HCT116 (cell line): ENCODE measurements around the gene HHIPL1. TPM values are rescaled to one million over a fixed set of nuclear protein-coding genes. Genes with fewer than 3 reads are reported as not detected.

ENCODE experiments used
- ATAC-seq: fragments of 200-7000 bp; cut with Tn5 transposase; 2 replicates; pipeline ENCODE4 v1.9.1; 2020; ENCODE audit warnings: mild to moderate bottlenecking, moderate library complexity
- BruUV-seq: library from RNA; stranded (reverse); fragments of 400-500 nt; replicated peaks from 2 replicates; lab custom pipeline; 2021; lab: Mats Ljungman, UMichigan
- CTCF ChIA-PET: fragments of 300-600 bp; sonication (Branson Sonifier 250); formaldehyde crosslinking; loops from one replicate; lab custom pipeline; 2021; ENCODE audit warnings: antibody characterized with exemption; lab: Charles Lee
- POLR2A ChIA-PET: fragments of 300-600, 350-600 bp; sonication (Branson Sonifier 250); formaldehyde crosslinking; loops from one replicate; lab custom pipeline; 2021; ENCODE audit warnings: antibody characterized with exemption; lab: Charles Lee
- RAD21 ChIA-PET, 2 experiments: fragments of 300-600 bp; sonication (Branson Sonifier 250); formaldehyde crosslinking; loops; one replicate each; lab custom pipeline; 2023; ENCODE audit warnings: low total read pairs in 2 of 2; ENCODE audit not compliant: uncharacterized antibody in 2 of 2, unreplicated experiment in 2 of 2, low non-redundant PET in 1 of 2; lab: Charles Lee
- DNase-seq: peaks from one replicate; pipeline ENCODE4 v3.0.0-alpha.2; 2010; ENCODE audit warnings: low read depth, low spot score
- H2AFZ ChIP-seq: fragments of 200-600 bp; shearing (Covaris generic), sonication (generic); 2 replicates; pipeline ENCODE4 v1.6.1; 2017; ENCODE audit warnings: low read depth, mixed run types, mixed read lengths, antibody characterized with exemption, low read length; ENCODE audit not compliant: poor library complexity, severe bottlenecking
- H3K27ac ChIP-seq: 2 replicates; pipeline ENCODE4 v1.5.1; 2012; ENCODE audit warnings: low read depth, low read length
- H3K27me3 ChIP-seq: fragments of 200-600 bp; sonication (generic); 2 replicates; pipeline ENCODE4 v1.6.1; 2016; ENCODE audit warnings: mixed run types, low read length, mixed read lengths; ENCODE audit not compliant: insufficient read depth
- H3K36me3 ChIP-seq, 2 experiments: fragments of 200-500 bp in 1 of 2; fragments of 200-600 bp in 1 of 2; sonication (Bioruptor generic) in 1 of 2; sonication (generic) in 1 of 2; 2 replicates each; pipeline versions ENCODE4 v1.5.1 to v1.6.1; 2014 to 2016; ENCODE audit warnings: low read length in 2 of 2, inconsistent platforms in 1 of 2, mixed read lengths in 1 of 2, mixed run types in 1 of 2; ENCODE audit not compliant: insufficient read depth in 2 of 2, control insufficient read depth in 1 of 2
- H3K4me1 ChIP-seq, 2 experiments: fragments of 200-600 bp in 1 of 2; sonication (generic) in 1 of 2; 2 replicates each; pipeline versions ENCODE4 v1.5.1 to v1.6.1; 2012 to 2017; ENCODE audit warnings: low read length in 2 of 2, inconsistent platforms in 1 of 2, mild to moderate bottlenecking in 1 of 2, mixed read lengths in 1 of 2, mixed run types in 1 of 2, moderate library complexity in 1 of 2; ENCODE audit not compliant: insufficient read depth in 2 of 2, control insufficient read depth in 1 of 2
- H3K4me2 ChIP-seq: fragments of 200-600 bp; sonication (generic); 2 replicates; pipeline ENCODE4 v1.6.1; 2017; ENCODE audit warnings: mixed run types, low read length, mixed read lengths
- H3K4me3 ChIP-seq, 2 experiments: fragments of 200-600 bp in 1 of 2; sonication (generic) in 1 of 2; replicated peaks in 1 of 2; 2 replicates each; pipeline ENCODE4 v1.5.1; 2011 to 2016; ENCODE audit warnings: low read length in 2 of 2, control low read depth in 1 of 2, low read depth in 1 of 2, mild to moderate bottlenecking in 1 of 2, mixed read lengths in 1 of 2, mixed run types in 1 of 2
- H3K79me2 ChIP-seq: fragments of 200-600 bp; sonication (generic); 2 replicates; pipeline ENCODE4 v1.6.1; 2017; ENCODE audit warnings: mild to moderate bottlenecking, mixed run types, low read length, moderate library complexity, mixed read lengths; ENCODE audit not compliant: insufficient read depth
- H3K9ac ChIP-seq: fragments of 200-600 bp; sonication (generic); 2 replicates; pipeline ENCODE4 v1.6.1; 2016; ENCODE audit warnings: low read length, mixed read lengths
- H3K9me2 ChIP-seq: fragments of 200-600 bp; sonication (generic), shearing (Covaris generic); 2 replicates; pipeline ENCODE4 v1.6.1; 2017; ENCODE audit warnings: mixed run types, mild to moderate bottlenecking, moderate library complexity; ENCODE audit not compliant: insufficient read depth
- H3K9me3 ChIP-seq, 2 experiments: fragments of 200-500 bp in 1 of 2; fragments of 200-600 bp in 1 of 2; sonication (Bioruptor generic) in 1 of 2; sonication (generic) in 1 of 2; 2 replicates each; pipeline ENCODE4 v1.6.1; 2014 to 2017; ENCODE audit warnings: low read length in 2 of 2, mixed read lengths in 2 of 2, inconsistent platforms in 1 of 2, low read depth in 1 of 2, mild to moderate bottlenecking in 1 of 2, mixed run types in 1 of 2, moderate library complexity in 1 of 2; ENCODE audit not compliant: control insufficient read depth in 1 of 2, insufficient read depth in 1 of 2
- H4K20me1 ChIP-seq: fragments of 200-600 bp; sonication (generic), shearing (Covaris generic); 2 replicates; pipeline ENCODE4 v1.6.1; 2017; ENCODE audit warnings: mixed run types, mild to moderate bottlenecking, moderate library complexity; ENCODE audit not compliant: insufficient read depth
- ATF3 ChIP-seq: IDR thresholded peaks from 2 replicates; pipeline ENCODE4 v1.6.1; 2012
- CTCF ChIP-seq, 3 experiments: fragments of 200-600 bp in 1 of 3; sonication (generic) in 1 of 3; IDR thresholded peaks in 2 of 3; conservative IDR thresholded peaks in 1 of 3; 2 replicates each; pipeline ENCODE4 v1.5.1; 2012 to 2017; ENCODE audit warnings: low read depth in 2 of 3, low read length in 2 of 3, antibody characterized with exemption in 1 of 3, borderline replicate concordance in 1 of 3, control low read depth in 1 of 3, mild to moderate bottlenecking in 1 of 3, mixed read lengths in 1 of 3, mixed run types in 1 of 3, moderate library complexity in 1 of 3; ENCODE audit not compliant: insufficient read depth in 1 of 3
- ELF1 ChIP-seq: IDR thresholded peaks from 2 replicates; pipeline ENCODE4 v1.6.1; 2012; ENCODE audit warnings: low read depth, borderline replicate concordance
- EZH2 ChIP-seq: fragments of 200-600 bp; sonication (generic); IDR thresholded peaks from 2 replicates; pipeline ENCODE4 v1.6.1; 2017; ENCODE audit warnings: antibody characterized with exemption, mixed run types
- JUND ChIP-seq: IDR thresholded peaks from 2 replicates; pipeline ENCODE4 v1.6.1; 2012
- POLR2A ChIP-seq: IDR thresholded peaks from 2 replicates; pipeline ENCODE4 v1.7.0; 2011; ENCODE audit warnings: borderline replicate concordance; ENCODE audit not compliant: insufficient read depth, insufficient read length; ENCODE audit errors: extremely low read depth
- POLR2AphosphoS5 ChIP-seq: IDR thresholded peaks from 2 replicates; pipeline ENCODE4 v1.6.1; 2011; ENCODE audit warnings: mild to moderate bottlenecking, low read depth, low read length, moderate library complexity
- RAD21 ChIP-seq: IDR thresholded peaks from 2 replicates; pipeline ENCODE4 v1.6.1; 2012; ENCODE audit warnings: low read depth, mild to moderate bottlenecking
- SRF ChIP-seq: IDR thresholded peaks from 2 replicates; pipeline ENCODE4 v1.6.1; 2012; ENCODE audit warnings: low read depth
- TCF7L2 ChIP-seq: IDR thresholded peaks from 2 replicates; pipeline ENCODE4 v1.7.0; 2011; ENCODE audit warnings: borderline replicate concordance, inconsistent platforms; ENCODE audit not compliant: insufficient read depth, insufficient read length; ENCODE audit errors: extremely low read depth
- YY1 ChIP-seq: IDR thresholded peaks from 2 replicates; pipeline ENCODE4 v1.6.1; 2011; ENCODE audit warnings: low read length, low read depth, moderate library complexity, mild to moderate bottlenecking; ENCODE audit not compliant: insufficient replicate concordance; ENCODE audit errors: extremely low read depth
- ZFX ChIP-seq: fragments of 450-650 bp; IDR thresholded peaks from 2 replicates; pipeline ENCODE4 v1.6.1; 2017
- intact Hi-C: fragments of 100-400 bp; cut with micrococcal nuclease; formaldehyde crosslinking; loops from 2 replicates; pipeline ENCODE4 v1.10.0; 2022
- total RNA-seq: library from RNA; stranded (reverse); gene quantifications from one replicate; pipeline ENCODE4 v1.2.1, GENCODE V29; 2021; ENCODE audit not compliant: unreplicated experiment
- TF ChIP-seq, protein P1 (sequence below): IDR thresholded peaks from 2 replicates; pipeline ENCODE4 v1.6.1; 2011; ENCODE audit warnings: mild to moderate bottlenecking, low read length, moderate library complexity; ENCODE audit not compliant: insufficient replicate concordance; ENCODE audit errors: extremely low read depth

The HHIPL1 gene
- total RNA-seq, 1 experiment from 2014 or later = not detected

DNA sequence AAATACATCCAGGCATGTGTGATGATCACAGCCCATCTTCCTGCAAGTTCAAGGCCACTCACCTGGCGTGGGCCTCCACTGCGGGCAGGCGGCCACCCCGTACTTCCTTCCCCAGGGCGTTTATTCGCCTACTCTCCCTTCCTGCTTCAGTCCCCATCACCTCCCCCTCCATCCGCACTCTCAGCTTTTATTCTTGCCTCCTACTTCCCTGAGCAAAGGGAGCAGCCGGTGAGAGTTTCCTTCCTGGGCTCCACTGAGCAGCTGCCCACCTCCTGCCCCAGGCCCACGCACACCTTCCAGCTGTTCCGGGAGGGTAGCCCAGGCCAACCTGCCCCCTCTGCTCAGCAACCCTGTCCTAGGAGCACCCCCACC is 43.3 kb downstream of the HHIPL1 start:
- ChIA-PET CTCF (interaction anchor here (1.0 to 2.0 kb wide), 6 partner anchors 8 to 194 kb away, joined by 3 to 5 read pairs (median 4); no protein-coding TSS in a partner anchor), POLR2A (no interaction called here)
- no peak for DNase-seq

More for the DNA sequence above, 43.3 kb downstream of the HHIPL1 start:
- H3K36me3 ChIP-seq = no peaks in the 10 kb centered on the region
- no peaks in the 10 kb centered on the region; the same call in 1 of the 2 replicates for H3K27me3 ChIP-seq
- H2AFZ ChIP-seq = no peak overlapping the region
- H3K27ac ChIP-seq = no peak overlapping the region
- intact Hi-C loops = no loop called here
- no peak overlapping the region for H3K4me2 ChIP-seq
- no peak for TF ChIP-seq ELF1
- TF ChIP-seq CTCF (IDR thresholded peaks at IDR 0.05 in 2 of 3, conservative IDR thresholded peaks at IDR 0.05 in 1 of 3; ENCODE audit: borderline replicate concordance in 1 of 3, insufficient read depth in 1 of 3, low read depth in 2 of 3, low read length in 2 of 3) = no peak
- no peak for TF ChIP-seq RAD21
- TF ChIP-seq SRF = no peak
- TF ChIP-seq, protein P1, sequence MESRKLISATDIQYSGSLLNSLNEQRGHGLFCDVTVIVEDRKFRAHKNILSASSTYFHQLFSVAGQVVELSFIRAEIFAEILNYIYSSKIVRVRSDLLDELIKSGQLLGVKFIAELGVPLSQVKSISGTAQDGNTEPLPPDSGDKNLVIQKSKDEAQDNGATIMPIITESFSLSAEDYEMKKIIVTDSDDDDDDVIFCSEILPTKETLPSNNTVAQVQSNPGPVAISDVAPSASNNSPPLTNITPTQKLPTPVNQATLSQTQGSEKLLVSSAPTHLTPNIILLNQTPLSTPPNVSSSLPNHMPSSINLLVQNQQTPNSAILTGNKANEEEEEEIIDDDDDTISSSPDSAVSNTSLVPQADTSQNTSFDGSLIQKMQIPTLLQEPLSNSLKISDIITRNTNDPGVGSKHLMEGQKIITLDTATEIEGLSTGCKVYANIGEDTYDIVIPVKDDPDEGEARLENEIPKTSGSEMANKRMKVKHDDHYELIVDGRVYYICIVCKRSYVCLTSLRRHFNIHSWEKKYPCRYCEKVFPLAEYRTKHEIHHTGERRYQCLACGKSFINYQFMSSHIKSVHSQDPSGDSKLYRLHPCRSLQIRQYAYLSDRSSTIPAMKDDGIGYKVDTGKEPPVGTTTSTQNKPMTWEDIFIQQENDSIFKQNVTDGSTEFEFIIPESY = no peak
- TF ChIP-seq ZFX = no peak
- no peak for TF ChIP-seq TCF7L2
- no peak for TF ChIP-seq JUND
- TF ChIP-seq POLR2AphosphoS5 = no peak
- TF ChIP-seq EZH2 = no peak
- no peak for TF ChIP-seq ATF3
- TF ChIP-seq YY1 = no peak
- no peak for TF ChIP-seq POLR2A
- TF ChIP-seq, all 23 proteins: peak for 0
- Histone ChIP-seq H3K9me2 (no peaks in the 10 kb centered on the region), H3K9me3 (no peaks in the 10 kb centered on the region), H3K4me1 (peaks cover 4 to 17% of the 10 kb centered on the region in 2 experiments; a peak in 1 of 4 replicates), H4K20me1 (no peaks in the 10 kb centered on the region), H3K9ac (no peak overlapping the region), H3K79me2 (no peaks in the 10 kb centered on the region), H3K4me3 (no peak overlapping the region)
- no TSS peak for BruUV-seq
- no peak for ATAC-seq
- RAD21 ChIA-PET = no interaction called here
